AG09319 (cell line): ENCODE results near the gene RBM11.

ENCODE experiments used
- DNase-seq: peaks from one replicate; pipeline ENCODE4 v3.0.0-alpha.2; 2010; ENCODE audit warnings: low read depth; ENCODE audit errors: extremely low read depth
- TF ChIP-seq, protein P1 (sequence below): IDR thresholded peaks from 2 replicates; pipeline ENCODE4 v1.5.1; 2011; ENCODE audit warnings: low read depth, mild to moderate bottlenecking, inconsistent platforms, low read length, moderate library complexity

Gene RBM11

DNA sequence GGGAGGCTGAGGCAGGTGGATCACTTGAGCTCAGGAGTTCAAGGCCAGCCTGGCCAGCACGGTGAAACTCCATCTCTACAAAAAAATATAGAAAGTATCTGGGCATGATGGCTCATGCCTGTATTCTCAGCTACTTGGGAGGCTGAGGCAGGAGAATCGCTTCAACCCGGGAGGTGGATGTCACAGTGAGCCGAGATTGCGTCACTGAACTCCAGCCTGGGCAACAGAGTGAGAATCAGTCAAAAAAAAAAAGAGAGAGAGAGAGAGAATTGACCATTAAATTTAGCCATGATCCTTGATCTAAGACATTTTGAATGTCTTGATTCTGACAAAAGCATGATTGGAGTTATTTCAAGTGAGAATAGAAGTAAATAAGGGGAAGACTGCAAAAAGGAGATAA, 19.1 kb downstream of the RBM11 start:
- TF ChIP-seq, protein P1, sequence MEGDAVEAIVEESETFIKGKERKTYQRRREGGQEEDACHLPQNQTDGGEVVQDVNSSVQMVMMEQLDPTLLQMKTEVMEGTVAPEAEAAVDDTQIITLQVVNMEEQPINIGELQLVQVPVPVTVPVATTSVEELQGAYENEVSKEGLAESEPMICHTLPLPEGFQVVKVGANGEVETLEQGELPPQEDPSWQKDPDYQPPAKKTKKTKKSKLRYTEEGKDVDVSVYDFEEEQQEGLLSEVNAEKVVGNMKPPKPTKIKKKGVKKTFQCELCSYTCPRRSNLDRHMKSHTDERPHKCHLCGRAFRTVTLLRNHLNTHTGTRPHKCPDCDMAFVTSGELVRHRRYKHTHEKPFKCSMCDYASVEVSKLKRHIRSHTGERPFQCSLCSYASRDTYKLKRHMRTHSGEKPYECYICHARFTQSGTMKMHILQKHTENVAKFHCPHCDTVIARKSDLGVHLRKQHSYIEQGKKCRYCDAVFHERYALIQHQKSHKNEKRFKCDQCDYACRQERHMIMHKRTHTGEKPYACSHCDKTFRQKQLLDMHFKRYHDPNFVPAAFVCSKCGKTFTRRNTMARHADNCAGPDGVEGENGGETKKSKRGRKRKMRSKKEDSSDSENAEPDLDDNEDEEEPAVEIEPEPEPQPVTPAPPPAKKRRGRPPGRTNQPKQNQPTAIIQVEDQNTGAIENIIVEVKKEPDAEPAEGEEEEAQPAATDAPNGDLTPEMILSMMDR, result no peak
- no peak for DNase-seq

DNA sequence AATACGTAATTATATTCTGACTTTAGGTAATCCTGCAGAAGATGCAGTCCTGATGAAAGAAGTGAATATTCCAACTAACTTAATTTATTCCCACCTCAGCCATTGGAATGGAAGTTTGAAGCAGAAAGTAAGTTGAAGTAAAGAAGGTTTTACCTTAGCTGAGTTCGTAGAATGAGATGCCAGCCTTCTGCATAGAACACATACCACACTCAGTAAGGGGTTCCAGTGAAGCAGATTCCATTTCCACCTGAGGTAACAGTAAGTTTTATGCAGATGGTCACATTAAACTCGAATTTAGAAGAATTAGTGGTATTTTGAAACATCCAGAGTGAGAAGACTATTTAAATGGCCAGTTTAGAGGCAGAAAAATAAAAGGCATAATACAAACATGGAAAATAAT, 20.2 kb downstream of the RBM11 start:
- DNase-seq, result no peak
- TF ChIP-seq, protein P1, result no peak

DNA sequence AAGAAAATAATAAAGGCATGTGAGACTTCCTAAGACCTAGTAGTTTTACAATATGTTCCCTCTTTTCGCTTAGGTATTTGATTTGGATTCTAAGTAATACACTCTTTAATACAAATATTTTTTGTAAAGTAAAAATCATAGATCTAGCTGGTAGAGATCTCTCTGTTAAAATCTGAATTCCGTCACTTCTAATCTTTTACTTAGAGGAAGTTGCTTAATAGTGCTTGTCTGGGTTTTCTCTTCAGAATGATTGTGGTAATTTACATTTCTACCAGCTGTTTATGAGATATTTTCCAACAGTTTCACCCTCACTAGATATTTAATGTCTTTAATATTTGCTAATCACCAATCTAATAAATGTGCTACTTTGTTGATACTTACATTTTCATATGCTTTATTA, 23.3 kb downstream of the RBM11 start:
- DNase-seq, result no peak
- TF ChIP-seq, protein P1, result no peak

DNA sequence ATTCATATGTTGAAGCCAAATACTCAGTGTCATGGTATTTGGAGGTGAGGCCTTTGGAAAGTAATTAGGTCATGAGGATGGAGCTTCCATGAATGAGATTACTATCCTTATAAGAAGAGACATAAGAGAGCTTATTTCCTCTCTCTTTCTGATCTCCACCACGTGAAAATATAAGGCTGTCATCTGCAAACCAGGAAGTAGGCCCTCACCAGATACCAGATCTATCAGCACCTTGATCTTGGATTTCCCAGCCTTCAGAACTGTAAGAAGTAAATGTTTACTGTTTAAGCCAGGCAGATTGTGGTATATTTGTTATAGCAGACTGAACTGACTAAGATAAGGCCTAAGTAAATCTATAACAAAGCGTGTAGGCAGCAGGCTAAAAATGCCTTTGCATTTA, 25.3 kb downstream of the RBM11 start:
- TF ChIP-seq, protein P1, result no peak
- DNase-seq, result no peak

DNA sequence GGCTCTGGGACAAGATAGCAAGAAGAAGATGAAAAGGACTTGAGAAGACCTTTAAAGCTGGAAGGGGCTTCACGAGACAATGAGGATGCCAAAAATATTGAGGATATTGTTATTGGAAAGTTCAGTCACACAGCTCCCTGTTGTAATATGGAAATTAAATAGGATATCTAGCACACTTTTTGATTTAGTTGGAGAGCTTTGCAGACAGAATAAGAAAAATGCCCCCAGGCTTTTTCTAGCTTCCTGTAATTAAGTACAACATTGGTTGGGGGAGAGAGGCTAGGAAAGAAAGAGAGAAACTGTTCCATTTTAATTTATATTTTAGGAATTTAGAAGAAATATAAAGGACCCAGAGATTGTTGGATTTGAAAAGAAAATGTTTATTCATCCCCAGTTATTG, 27.5 kb downstream of the RBM11 start:
- no peak for DNase-seq
- TF ChIP-seq, protein P1, result no peak

DNA sequence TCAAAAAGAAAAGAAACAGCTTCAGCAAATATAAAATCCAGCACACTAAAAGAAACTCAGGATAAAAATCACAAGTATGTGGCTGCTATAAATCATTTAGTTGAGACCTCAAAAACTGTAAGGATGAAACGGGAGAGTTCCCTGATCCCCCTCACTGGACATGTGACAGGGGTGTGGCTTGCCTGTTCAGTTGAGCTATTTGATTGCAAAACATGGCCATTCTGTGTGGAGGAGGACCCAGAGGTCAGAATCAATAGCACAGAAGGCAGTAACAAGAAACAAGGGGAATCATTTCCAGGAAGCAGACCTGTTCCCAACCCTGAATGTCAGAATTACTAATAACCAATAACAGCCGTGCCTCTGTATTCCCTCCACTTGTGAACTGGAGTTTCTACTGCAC, 27.9 kb downstream of the RBM11 start:
- DNase-seq, result no peak

DNA sequence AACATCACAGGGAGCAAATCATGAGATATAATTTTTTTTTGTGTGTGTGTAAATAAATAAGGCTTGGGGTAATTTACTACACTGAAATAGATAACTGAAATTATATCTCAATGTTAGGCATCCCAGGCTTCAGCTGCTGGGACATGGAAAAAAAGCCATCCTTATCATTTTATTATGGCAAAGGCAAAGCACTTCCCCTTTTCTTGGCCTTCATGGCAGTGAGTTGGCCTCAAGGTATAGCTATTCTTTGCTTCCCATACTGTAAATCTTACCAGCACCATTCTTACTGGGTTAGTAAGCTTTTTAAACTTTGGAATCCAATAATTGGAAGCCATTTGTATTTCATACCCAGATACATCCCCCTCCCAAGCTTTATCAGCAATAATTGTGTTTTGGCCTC, 29.0 kb downstream of the RBM11 start:
- TF ChIP-seq, protein P1, result no peak
- DNase-seq, result no peak

More for the DNA sequence above, 27.9 kb downstream of the RBM11 start:
- TF ChIP-seq, protein P1, result no peak
